DOHH2 (cell line): ENCODE results near the gene FATE1.

Experiments
- EZH2phosphoT487 ChIP-seq: fragments of 200-600 bp; sonication (generic); IDR thresholded peaks from 2 replicates; pipeline ENCODE4 v1.6.1; 2017; ENCODE audit warnings: borderline replicate concordance, mild to moderate bottlenecking, antibody characterized with exemption, low read length, moderate library complexity, mixed read lengths
- TF ChIP-seq, protein P1 (sequence below): fragments of 200-600 bp; sonication (generic); IDR thresholded peaks from one replicate; pipeline ENCODE4 v1.5.1; 2014; ENCODE audit warnings: antibody characterized with exemption, mild to moderate bottlenecking, low read depth, low read length; ENCODE audit not compliant: poor library complexity, severe bottlenecking

DNA sequence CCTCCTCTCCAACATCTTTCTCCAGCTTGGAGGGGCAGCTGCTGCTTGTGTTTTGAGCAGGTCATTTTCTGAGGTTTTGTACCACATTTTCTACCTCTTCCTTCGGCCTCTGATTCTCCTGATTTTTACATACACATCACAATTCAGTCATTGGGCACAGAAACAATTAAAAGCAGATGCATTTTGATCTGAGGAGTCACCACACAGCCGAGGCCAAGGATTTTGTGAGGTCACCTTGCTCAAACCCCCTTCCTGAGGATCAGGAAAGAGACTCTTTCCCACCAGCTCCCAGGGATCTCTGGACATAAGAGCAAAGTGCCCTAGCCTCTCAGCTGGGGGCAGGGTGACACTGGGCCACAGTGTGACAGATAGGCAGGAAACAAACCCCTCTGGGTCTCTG, 5.4 kb upstream of the FATE1 start:
- TF ChIP-seq, protein P1, sequence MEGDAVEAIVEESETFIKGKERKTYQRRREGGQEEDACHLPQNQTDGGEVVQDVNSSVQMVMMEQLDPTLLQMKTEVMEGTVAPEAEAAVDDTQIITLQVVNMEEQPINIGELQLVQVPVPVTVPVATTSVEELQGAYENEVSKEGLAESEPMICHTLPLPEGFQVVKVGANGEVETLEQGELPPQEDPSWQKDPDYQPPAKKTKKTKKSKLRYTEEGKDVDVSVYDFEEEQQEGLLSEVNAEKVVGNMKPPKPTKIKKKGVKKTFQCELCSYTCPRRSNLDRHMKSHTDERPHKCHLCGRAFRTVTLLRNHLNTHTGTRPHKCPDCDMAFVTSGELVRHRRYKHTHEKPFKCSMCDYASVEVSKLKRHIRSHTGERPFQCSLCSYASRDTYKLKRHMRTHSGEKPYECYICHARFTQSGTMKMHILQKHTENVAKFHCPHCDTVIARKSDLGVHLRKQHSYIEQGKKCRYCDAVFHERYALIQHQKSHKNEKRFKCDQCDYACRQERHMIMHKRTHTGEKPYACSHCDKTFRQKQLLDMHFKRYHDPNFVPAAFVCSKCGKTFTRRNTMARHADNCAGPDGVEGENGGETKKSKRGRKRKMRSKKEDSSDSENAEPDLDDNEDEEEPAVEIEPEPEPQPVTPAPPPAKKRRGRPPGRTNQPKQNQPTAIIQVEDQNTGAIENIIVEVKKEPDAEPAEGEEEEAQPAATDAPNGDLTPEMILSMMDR, result no peak
- TF ChIP-seq EZH2phosphoT487, result no peak
